Measurements from ENCODE around the gene RDH5.

The RDH5 gene

DNA sequence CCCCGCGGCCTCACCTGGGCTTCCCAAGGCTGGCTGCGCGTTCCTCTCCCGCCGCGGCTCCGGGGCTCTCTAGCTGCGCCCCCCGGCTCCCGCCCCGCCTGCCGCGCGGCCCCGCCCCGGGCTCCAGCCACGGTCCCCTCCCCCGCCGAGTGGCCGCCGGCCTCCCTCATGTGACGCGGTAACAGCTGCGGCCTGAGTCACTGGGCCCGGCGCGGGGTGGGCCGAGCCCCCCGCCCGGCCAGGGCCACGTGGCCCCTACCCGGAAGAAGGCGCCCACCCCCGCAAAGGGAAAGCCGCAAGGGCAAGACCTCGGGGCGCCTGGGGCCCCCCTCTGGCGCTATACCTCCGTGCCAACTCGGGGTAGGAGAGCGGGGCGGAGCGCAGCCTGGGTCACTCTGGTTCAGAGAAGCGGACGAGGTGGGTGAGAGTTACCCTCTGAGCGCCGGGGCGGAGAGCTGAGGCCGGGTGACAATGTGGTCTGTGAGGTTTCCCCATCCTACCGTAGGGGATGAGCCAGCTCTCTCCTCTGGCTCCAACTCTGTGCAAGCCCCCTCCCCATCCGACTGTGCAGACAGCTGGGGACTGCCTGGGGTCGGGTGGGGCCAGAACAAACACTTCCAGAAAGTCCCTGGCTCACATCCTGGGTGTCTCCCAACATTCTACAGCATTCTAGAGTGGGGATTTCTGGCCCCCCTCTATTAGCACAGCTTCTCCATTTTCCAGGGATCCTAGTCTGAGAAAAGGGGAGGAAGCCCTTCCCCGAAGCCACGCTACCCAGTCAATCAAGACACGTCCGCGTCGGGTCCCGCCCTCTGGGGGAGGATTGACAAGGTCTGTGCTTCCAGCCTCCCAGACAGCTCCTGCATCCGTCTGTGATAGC lies 9.0 kb downstream of the RDH5 start, which contains the start of gene CD63:
Gene CD63, minus strand, starts transcription at position 71 of the 880 bp plus-strand sequence. CDS start 668 bp downstream, outside the sequence.
- TF ChIP-seq, protein P1, sequence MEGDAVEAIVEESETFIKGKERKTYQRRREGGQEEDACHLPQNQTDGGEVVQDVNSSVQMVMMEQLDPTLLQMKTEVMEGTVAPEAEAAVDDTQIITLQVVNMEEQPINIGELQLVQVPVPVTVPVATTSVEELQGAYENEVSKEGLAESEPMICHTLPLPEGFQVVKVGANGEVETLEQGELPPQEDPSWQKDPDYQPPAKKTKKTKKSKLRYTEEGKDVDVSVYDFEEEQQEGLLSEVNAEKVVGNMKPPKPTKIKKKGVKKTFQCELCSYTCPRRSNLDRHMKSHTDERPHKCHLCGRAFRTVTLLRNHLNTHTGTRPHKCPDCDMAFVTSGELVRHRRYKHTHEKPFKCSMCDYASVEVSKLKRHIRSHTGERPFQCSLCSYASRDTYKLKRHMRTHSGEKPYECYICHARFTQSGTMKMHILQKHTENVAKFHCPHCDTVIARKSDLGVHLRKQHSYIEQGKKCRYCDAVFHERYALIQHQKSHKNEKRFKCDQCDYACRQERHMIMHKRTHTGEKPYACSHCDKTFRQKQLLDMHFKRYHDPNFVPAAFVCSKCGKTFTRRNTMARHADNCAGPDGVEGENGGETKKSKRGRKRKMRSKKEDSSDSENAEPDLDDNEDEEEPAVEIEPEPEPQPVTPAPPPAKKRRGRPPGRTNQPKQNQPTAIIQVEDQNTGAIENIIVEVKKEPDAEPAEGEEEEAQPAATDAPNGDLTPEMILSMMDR (IDR thresholded peaks at IDR 0.05) = no peak

DNA sequence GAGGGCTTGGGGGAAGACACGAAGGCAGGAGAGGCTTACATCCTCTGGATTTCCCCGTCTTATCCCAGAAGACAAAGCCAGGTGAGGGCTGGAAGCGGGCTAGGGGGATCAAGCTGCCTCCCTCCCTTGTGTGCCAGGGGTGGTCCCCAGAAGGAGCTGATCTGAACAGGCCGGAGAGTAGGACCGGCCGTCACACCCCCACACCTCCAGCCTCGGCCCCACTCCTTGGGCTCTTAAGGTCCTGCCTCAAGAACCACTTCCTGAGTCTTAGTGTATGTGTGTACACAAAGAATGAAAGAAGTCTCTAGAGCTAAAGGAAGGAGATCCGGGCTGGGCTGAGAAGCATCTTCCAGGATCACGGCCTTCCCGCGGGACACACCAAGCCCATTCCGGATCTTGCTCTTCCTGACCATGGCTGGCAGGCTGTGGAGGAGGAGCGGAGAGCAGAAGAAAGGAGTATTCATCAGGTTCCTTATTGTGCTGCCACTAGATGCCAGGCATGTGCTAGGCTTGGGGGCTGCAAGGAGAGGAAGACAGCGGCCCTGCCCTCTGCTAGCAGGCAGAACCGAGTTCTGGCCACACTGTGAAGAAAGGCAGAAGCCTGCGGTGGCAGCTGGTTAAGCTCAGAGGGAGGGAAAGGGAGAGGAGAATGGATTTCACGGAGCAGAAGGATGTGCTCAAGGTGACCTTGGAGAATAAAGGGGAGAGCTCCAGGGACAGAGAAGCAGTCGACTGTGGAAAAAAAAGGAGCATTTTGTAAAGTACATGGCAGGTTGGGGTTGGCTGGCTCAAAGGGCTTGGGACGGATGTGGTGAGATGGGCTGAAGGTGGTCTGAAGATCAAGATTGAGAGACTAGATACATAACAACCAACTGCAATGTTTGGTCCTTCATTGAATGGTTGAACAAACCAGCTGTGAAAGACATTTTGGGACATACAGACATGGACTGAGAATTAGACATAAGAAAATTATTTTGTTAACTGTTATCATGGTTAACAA lies 9.9 kb downstream of the RDH5 start:
- TF ChIP-seq, protein P1 (IDR thresholded peaks at IDR 0.05) = no peak

DNA sequence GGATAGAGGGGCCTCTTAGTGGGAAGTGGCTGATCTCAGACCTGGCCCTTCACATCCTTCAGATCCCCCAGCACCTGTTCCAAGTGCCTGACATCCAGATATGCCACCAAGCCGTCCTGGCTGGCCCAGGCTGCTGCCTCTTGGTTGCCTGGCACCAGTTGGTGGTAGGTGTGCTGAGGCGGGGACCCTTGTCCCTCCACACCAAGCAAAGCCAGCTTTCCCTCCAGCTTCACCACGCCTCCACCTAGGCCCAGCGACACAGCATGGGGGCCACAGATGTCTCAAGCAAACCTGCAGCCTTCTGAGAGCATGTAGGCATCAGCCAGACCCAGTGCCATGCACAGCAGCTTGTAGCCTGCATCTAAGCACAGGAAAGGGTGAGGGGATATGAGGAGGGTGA lies 12.1 kb downstream of the RDH5 start:
- TF ChIP-seq, protein P1 (IDR thresholded peaks at IDR 0.05) = no peak

DNA sequence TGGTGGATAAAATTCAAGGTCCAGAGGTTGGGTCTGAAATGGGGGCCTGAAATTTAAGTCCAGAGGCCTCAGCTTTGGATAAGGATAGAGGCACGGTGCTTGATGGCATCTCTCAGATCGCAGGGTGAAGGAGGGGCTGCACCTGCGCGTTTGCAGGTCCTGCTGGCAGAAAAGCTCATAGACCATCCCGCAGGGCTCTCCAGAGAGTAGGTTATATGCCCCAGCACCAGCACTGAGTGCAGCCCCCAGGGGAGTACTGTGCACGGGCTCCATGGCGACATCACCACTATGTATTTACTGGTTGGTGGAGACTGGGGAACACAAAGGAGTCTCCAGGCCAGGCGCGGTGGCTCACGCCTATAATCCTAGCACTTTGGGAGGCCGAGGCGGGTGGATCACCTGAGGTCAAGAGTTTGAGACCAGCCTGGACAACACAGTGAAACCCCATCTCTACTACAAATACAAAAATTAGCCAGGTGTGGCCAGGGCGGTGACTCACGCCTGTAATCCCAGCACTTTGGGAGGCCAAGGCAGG lies 12.9 kb downstream of the RDH5 start:
- TF ChIP-seq, protein P1 (IDR thresholded peaks at IDR 0.05) = no peak

DNA sequence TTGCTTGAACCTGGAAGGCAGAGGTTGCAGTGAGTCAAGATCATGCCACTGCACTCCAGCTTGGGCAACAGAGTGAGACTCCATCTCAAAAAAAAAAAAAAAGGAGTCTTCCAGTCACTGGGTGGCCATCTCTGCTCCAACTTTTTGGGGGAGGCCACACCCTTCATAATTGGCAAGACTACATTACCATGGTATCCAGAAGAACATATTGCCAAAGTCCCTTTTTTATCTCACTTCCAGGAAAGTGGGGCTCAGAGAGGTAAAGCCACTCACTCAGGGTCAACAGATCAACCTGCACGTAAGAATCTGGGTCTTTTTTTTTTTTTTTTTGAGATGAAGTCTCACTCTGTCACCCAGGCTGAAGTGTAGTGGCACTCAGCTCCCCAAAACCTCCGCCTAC lies 13.7 kb downstream of the RDH5 start:
- TF ChIP-seq, protein P1 (IDR thresholded peaks at IDR 0.05) = no peak

DNA sequence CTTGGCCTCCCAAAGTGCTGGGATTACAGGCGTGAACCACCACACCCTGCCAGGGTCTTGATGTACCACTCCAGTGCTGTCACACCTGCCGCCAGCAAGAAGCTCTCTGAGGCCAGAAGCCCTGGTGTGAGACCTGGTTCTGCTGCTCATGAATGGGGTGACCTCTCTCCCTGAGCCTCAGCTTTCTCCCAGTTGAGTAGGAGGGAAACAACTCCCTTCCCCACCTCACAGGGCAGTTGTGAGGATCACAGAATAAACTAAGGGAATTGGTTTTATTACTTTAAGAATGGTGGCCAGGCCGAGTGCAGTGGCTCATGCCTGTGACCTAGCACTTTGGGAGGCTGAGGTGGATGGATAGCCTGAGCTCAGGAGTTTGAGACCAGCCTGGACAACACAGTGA lies 14.4 kb downstream of the RDH5 start:
- TF ChIP-seq, protein P1 (IDR thresholded peaks at IDR 0.05) = no peak

DNA sequence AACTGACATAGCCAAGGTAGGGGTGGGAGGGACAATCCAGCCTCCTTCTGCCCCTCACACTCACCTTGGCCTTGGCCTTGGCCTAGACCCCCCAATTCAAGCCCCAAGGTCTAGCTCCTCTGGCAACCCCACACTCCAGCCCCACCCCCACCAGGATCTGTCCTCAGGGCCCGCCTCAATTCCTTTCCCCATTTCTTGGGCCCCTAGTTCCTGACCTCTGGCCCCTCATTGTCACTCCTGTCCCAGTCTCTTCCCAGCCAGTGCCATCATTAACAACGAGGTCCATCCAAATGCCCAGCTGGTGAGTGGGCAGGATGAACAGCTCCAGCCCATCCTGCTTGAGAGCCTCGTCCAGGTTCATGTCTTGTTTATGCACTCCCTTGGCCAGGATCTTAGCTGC lies 15.9 kb downstream of the RDH5 start:
- TF ChIP-seq, protein P1 (IDR thresholded peaks at IDR 0.05) = no peak

Measured in LNCAP (cell line).